Fibroblast of lung (primary cell): ENCODE data around the gene INTS7. TPM values are rescaled to one million over a fixed set of nuclear protein-coding genes. Genes with fewer than 3 reads are reported as not detected.

Experiments
- DNase-seq, 2 donors: peaks; one replicate each; pipeline versions ENCODE4 v3.0.0 to v3.0.0-alpha.2; 2010; ENCODE audit warnings: low read depth in 2 of 2
- H2AFZ ChIP-seq: 2 replicates; pipeline ENCODE4 v1.5.1; 2012; ENCODE audit warnings: low read length, control low read depth, inconsistent platforms
- H3K27ac ChIP-seq: 2 replicates; pipeline ENCODE4 v1.5.1; 2011; ENCODE audit warnings: low read length, control low read depth; ENCODE audit not compliant: insufficient read depth
- H3K27me3 ChIP-seq: 2 replicates; pipeline ENCODE4 v1.5.1; 2011; ENCODE audit warnings: mild to moderate bottlenecking, low read length; ENCODE audit not compliant: control insufficient read depth, insufficient read depth
- H3K36me3 ChIP-seq: 2 replicates; pipeline ENCODE4 v1.5.1; 2011; ENCODE audit warnings: low read length; ENCODE audit not compliant: control insufficient read depth, insufficient read depth
- H3K4me1 ChIP-seq: 2 replicates; pipeline ENCODE4 v1.5.1; 2011; ENCODE audit warnings: low read length; ENCODE audit not compliant: control insufficient read depth, insufficient read depth; ENCODE audit errors: extremely low read depth
- H3K4me2 ChIP-seq: 2 replicates; pipeline ENCODE4 v1.5.1; 2011; ENCODE audit warnings: low read length, control low read depth; ENCODE audit not compliant: insufficient read depth; ENCODE audit errors: extremely low read depth
- H3K4me3 ChIP-seq, 4 experiments: fragments of 200-600 bp in 1 of 4; sonication (generic) in 1 of 4; replicated peaks in 1 of 4; 2 replicates each; pipeline ENCODE4 v1.5.1; 2011 to 2016; ENCODE audit warnings: low read length in 4 of 4, low read depth in 3 of 4, mild to moderate bottlenecking in 3 of 4, control low read depth in 2 of 4, inconsistent platforms in 1 of 4, mixed read lengths in 1 of 4; ENCODE audit not compliant: insufficient read depth in 1 of 4; ENCODE audit errors: control extremely low read depth in 1 of 4
- H3K79me2 ChIP-seq: 2 replicates; pipeline ENCODE4 v1.5.1; 2012; ENCODE audit warnings: mild to moderate bottlenecking, low read length, inconsistent platforms; ENCODE audit not compliant: control insufficient read depth, insufficient read depth
- H3K9ac ChIP-seq: 2 replicates; pipeline ENCODE4 v1.5.1; 2011; ENCODE audit warnings: mild to moderate bottlenecking, low read length, control low read depth; ENCODE audit not compliant: insufficient read depth
- H3K9me3 ChIP-seq: 2 replicates; pipeline ENCODE4 v1.5.1; 2012; ENCODE audit warnings: low read depth, low read length; ENCODE audit not compliant: control insufficient read depth, insufficient read depth
- H4K20me1 ChIP-seq: 2 replicates; pipeline ENCODE4 v1.5.1; 2011; ENCODE audit warnings: low read length; ENCODE audit not compliant: control insufficient read depth, insufficient read depth; ENCODE audit errors: extremely low read depth
- CTCF ChIP-seq, 2 donors: IDR thresholded peaks in 1 of 2; conservative IDR thresholded peaks in 1 of 2; 1 replicate in 1 of 2; 2 replicates in 1 of 2; pipeline ENCODE4 v1.5.1; 2011 to 2012; ENCODE audit warnings: low read length in 2 of 2, control low read depth in 1 of 2, inconsistent platforms in 1 of 2, low read depth in 1 of 2, mild to moderate bottlenecking in 1 of 2
- EZH2 ChIP-seq: IDR thresholded peaks from 2 replicates; pipeline ENCODE4 v1.5.1; 2012; ENCODE audit warnings: low read length, control low read depth, mild to moderate bottlenecking; ENCODE audit errors: missing control alignments
- polyA plus RNA-seq, 2 donors: library from polyadenylated mRNA; depleted of rRNA in 1 of 2; stranded (reverse) in 1 of 2; unstranded in 1 of 2; fragments of >200 nt; gene quantifications; 2 replicates each; pipeline ENCODE4 v1.2.1, GENCODE V29; 2011 to 2012; ENCODE audit warnings: missing spikeins in 1 of 2
- total RNA-seq: library from RNA; depleted of rRNA; stranded (reverse); fragments of >200 nt; gene quantifications from 2 replicates; pipeline ENCODE4 v1.2.1, GENCODE V29; 2014

Gene INTS7
- total and polyA plus RNA-seq, 2 donors (not counting 1 experiment from before 2014, with no cell fraction given) = 20.6 to 23.7 TPM

- TF ChIP-seq EZH2 (no peak), CTCF (conservative IDR thresholded peaks at IDR 0.05 in 1 of 2, IDR thresholded peaks at IDR 0.05 in 1 of 2; ENCODE audit: low read depth in 1 of 2, low read length in 2 of 2) (no peak)
- H3K9ac ChIP-seq = no peak overlapping the region
- H3K4me3 ChIP-seq = no peak overlapping the region
- no peak for DNase-seq
- H4K20me1 ChIP-seq = no peaks in the 10 kb centered on the region
- H3K27me3 ChIP-seq = no peaks in the 10 kb centered on the region
- H3K9me3 ChIP-seq = no peaks in the 10 kb centered on the region
- no peak overlapping the region for H3K27ac ChIP-seq
- no peaks in the 10 kb centered on the region for H3K79me2 ChIP-seq
- H3K4me1 ChIP-seq = no peaks in the 10 kb centered on the region
- no peaks in the 10 kb centered on the region for H3K36me3 ChIP-seq
- H2AFZ ChIP-seq = no peak overlapping the region
- no peak overlapping the region for H3K4me2 ChIP-seq
Measured at GRCh38 chr1:211928290-211928801, 107.0 kb downstream of the INTS7 start.

DNA sequence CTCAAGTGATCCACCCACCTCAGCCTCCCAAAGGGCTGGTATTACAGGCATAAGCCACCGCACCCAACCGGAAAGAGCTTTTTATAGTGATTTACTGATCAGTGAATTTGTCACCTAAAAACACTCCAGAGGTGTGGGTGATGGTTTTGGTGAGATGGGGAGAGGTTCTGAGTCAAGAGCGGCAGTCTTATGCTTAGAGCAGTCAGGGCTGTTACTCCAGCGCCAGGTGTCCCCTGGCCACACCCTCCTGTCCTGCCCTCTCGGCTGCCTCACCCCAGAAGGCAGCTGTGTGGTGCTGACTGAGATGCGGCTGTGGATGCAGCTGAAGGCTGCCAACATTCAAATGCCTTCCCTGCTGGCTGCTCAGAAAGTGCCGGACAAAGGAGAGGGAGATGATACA is 110.3 kb downstream of the INTS7 start:
- Histone ChIP-seq H3K4me1 (peaks cover 2% of the 10 kb centered on the region), H3K79me2 (no peaks in the 10 kb centered on the region), H3K27ac (no peak overlapping the region), H2AFZ (no peak overlapping the region), H3K4me2 (peak overlapping the region; percentile 13), H4K20me1 (no peaks in the 10 kb centered on the region), H3K9ac (no peak overlapping the region), H3K9me3 (no peaks in the 10 kb centered on the region), H3K27me3 (peaks cover 5% of the 10 kb centered on the region), H3K4me3 (no peak overlapping the region), H3K36me3 (no peaks in the 10 kb centered on the region)
- TF ChIP-seq EZH2 = no peak
- no peak for TF ChIP-seq CTCF (conservative IDR thresholded peaks at IDR 0.05 in 1 of 2, IDR thresholded peaks at IDR 0.05 in 1 of 2; ENCODE audit: low read depth in 1 of 2, low read length in 2 of 2)
- DNase-seq = no peak

- peaks cover 2% of the 10 kb centered on the region for H3K4me1 ChIP-seq
- TF ChIP-seq CTCF (conservative IDR thresholded peaks at IDR 0.05 in 1 of 2, IDR thresholded peaks at IDR 0.05 in 1 of 2; ENCODE audit: low read depth in 1 of 2, low read length in 2 of 2) = no peak
Measured at GRCh38 chr1:211924256-211924655, 111.1 kb downstream of the INTS7 start.

More at GRCh38 chr1:211924256-211924655, 111.1 kb downstream of the INTS7 start:
- no peak for DNase-seq
- H3K4me2 ChIP-seq = no peak overlapping the region
- no peaks in the 10 kb centered on the region for H3K9me3 ChIP-seq
- no peak overlapping the region for H3K9ac ChIP-seq
- no peak overlapping the region for H2AFZ ChIP-seq
- H3K27me3 ChIP-seq = peaks cover 5% of the 10 kb centered on the region
- no peaks in the 10 kb centered on the region for H3K36me3 ChIP-seq
- H3K27ac ChIP-seq = no peak overlapping the region
- H3K4me3 ChIP-seq = no peak overlapping the region
- H4K20me1 ChIP-seq = no peaks in the 10 kb centered on the region
- no peaks in the 10 kb centered on the region for H3K79me2 ChIP-seq
